ENCODE data around the gene EXT2.
A peak's percentile ranks its signal among the peaks of the same experiment; 100 is the strongest.

The EXT2 gene

DNA sequence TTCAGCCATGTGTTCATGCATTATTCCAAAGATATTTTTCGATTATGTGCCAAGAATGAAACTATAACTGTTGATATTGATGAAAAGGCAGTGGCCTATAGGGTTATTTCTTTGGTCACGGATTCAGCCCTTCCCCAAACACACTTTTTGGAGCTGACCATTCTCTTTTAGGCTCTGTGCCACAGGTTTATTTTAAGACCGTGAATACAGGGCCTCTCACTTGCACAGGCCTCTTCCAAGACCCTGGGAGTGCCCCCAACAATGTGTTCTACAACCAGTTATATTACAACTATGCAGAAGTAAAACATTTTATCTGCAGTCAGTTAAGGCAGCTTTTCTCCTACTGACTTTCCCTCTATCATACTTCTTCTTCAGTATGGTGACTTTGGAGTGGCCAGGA lies 109.9 kb downstream of the EXT2 start:
- no peak for DNase-seq (ENCODE audit: low read depth)

DNA sequence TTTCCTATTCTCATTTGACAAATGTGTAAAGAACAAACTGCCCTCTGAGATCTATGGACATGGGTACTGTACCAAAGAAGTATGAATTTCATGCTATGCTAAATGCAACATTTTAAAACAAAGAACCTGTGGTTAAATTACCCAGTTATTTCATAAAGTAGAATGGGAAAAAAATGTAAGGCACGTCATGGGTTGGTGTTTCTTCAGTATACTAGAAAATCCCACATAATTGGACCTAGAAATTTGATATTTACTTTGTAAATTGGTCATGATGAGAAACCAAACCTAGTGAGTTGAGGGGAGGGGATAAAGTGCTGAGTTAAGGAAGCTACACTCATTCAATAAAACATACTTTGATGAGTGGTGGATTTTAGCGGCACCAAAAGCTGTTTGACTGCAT lies 110.4 kb downstream of the EXT2 start:
- no peak for DNase-seq (ENCODE audit: low read depth)

DNA sequence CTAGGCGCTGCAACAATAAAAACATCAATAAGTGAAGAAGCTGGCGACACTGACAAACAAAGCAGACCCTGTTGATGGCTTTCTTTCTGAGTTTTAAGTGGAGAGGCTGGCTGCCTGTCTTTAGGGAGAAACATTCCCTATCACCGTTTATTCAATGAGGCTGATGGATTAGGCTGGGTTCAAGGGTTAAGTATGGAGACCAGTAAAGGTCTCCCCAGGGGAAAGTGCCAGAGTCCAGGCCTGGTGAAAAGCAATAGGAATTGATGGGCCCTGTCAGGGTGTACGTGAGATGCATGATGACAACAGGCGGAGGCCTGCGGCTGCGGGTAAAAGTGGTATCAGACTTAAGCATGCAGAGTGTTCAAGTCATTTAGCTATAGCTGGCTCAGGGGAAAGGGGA lies 111.8 kb downstream of the EXT2 start:
- no peak for DNase-seq (ENCODE audit: low read depth)

DNA sequence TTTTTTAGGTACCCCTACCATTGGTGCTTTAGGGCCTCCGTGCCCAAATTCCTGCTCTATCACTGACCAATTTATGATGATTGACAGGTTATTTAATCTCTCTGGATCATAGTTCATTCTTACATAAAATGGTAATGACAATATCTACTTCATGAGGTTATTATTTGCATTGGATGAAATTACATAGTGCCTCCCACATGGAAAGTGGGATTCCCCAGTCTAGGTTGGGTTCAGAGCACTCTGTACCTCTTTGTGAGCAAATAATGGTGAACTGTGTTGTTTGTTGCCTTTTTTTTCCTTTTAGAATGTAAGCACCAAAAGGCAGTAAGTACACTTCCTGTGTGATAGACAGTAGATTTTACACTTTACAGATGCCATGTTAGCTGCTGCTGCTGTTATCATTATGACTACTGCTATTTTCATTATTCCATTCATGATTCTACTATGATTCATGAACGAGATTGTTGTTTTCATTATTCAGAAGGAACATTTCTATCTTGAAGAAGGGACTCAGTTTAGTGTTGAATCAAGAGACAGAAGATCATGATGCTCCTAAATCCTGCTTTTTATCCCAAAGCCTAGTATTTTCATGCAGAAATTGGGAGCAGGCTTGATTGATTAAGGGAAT lies 113.6 kb downstream of the EXT2 start:
- no peak for DNase-seq (ENCODE audit: low read depth)

DNA sequence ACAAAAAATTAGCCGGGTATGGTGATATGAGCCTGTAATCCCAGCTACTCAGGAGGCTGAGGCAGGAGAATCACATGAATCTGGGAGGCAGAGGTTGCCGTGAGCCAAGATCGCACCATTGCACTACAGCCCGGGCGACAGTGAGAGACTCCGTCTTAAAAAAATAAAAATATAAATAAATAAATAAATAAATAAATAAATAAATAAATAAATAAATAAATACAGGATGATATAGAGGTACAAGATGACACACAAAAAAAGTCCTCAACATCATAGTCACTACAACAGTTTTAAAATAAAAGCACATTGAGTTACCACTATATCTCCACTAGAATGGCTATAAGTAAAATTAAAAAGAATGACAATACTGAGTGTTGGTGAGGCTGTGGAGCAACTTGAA lies 116.7 kb downstream of the EXT2 start:
- DNase-seq (ENCODE audit: low read depth) = no peak

DNA sequence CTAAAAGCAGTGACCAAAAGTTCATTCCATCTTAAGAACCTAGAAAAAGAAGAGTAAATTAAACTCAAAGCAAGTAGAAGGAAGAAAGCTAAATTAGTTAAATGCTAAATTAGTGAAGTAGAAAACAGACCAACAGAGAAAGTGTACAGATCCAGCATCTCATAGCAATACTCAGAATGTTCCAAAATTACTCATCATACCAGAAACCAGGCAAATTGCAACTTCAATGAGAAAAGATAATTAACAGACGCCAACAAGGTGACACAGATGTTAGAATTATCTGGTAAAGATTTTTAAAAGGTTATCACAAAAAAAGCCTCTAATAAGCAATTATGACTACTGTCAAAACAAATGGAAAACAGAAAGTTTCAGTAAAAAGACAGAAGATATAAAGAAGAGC lies 117.7 kb downstream of the EXT2 start:
- no peak for DNase-seq (ENCODE audit: low read depth)

DNA sequence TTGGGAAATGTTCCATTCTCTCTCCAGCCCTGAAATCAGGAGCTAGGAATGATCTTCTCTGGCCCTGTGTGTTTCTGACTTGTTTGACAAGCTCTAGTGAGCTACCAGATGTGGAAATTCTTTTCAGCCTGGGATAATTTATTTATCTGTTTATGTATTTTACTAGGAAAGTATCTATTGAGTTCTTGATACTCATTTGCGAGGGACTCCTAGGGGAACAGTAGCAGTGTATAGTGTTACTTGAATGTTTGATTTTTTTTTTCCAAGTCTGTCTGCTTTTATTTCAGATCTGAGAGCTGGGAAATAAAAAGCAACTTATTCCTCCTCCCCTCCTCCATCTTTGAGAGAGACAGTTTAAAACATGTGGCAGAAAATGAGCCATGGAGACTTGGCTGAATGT lies 122.0 kb downstream of the EXT2 start:
- DNase-seq (ENCODE audit: low read depth) = no peak

DNA sequence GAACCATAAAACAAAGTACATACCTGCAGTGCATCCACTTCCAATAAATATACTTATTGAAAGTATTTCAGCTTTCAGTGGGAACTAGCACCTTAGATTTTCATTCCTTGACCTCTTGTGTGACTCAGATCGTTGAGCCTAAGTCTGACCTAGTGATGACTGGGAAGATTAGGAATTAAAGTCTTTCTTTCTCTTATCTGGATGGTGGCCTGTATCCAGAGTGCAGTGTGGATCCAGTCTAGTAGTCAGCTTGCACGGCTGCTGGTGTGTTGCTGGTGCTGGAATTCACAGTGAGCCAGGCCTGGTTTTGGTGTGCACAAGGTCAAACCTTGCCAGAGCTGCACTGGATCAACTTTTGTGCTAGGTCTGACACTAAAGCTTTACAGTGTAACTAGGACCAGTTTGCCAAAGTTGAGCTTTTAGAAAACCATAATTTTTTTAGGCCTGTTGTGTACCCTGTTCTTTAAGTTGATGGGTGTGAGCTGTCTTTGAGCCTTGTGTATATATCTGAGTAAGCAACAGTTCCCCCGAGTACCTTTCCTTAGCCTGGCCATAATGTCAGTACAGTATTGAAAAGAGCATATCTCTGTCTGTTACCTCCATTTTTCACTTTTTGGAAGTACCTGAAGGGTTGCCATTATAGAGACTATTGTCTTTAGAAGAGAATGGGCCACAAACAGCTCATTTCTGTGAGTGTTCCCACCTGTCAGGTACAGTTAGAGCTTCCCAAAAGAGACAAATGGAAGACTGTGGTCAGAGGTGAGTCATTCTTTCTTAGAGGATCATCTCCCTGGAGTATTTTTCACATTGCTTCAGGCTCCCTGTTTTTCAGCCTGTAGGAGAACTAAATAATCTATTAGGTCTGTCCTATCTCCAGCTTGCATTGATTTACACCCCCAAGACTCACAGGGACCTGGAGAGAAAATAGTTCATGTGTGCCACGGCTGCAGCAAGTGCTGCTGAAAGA lies 124.6 kb downstream of the EXT2 start:
- DNase-seq (ENCODE audit: low read depth) = no peak

DNA sequence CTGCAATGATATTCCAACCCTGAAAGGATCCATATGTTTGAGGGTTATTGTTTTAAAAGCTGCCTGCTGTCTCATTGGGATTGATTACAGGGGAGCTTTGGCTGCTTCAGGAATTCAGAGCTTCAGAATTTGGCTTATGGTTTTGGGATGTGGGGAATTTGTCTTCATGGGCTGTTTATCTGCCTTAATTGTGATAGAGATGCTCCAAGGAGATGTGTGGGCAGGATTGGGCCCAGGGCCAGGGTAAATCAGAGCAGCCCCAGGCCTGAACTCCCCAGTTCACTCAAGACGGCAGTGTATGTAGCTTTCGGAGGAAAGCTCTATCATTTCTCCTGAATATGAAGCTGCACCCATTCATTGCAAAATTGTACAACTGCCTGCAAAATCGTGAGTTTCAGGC lies 126.0 kb downstream of the EXT2 start:
- no peak for DNase-seq (ENCODE audit: low read depth)

DNA sequence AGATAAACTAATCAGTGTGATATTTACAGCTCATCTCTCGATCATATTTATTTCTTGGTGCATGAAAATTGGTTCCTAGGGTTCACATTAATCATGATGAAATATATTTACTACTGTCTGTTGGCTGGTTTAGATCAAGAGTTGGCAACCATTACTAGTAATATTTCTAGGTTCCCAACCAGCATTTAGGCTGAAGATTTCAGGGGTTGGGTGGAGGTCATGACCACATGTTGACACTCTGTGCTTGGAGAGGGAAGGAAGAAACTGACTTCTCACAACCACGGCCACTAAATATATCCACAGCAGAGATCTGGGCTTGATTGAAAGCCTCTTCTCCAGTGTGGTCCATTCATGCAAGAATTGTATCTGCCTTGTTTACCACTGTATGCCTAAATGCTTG lies 126.5 kb downstream of the EXT2 start:
- no peak for DNase-seq (ENCODE audit: low read depth)

DNA sequence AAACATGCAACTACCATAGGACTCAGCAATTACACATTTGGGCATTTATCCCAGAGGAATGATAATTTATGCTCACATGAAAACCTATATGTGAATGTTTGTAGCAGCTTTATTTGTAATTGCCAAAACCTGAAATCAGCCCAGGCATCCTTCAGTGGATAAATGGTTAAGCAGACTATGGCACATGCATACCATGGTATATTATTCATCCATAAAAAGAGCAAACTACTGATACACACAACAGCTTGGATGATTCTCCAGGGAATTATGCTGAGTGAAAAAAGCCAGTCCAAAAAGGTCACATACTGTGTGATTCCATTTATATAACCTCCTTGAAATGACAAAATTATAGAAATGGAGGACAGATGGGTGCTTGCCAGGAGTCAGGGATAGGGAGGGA lies 127.8 kb downstream of the EXT2 start:
- peak; percentile 28 for DNase-seq (ENCODE audit: low read depth)

DNA sequence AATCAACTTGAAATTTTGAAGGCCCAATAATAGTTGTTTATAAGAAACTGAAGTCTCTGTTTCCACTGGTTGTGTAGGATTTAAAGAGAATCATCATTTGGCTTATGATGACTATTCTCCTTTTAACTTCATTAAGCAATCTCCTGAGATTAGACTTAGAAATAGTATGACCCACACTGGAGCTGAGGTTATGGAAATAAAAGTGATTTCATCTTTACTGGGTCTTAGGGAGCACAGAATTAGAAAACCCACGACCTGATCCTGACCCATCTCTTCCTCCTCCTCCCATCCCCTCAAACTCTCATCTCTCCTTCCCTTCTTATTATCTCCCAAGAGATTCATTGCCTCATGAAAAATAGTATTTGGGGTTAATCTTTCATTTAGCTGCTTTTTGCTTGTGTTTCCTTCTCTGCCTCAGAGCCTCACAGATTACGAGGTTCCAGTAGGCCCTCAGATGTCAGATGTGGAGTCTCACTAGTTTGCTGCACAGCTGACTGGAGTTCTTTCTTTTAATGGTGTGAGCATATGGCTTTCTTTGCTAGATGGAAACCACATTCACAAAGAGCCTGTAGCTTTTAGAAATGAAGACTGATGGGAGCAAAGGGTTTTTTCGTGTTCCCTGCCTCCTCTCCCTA lies 129.5 kb downstream of the EXT2 start:
- no peak for DNase-seq (ENCODE audit: low read depth)

DNA sequence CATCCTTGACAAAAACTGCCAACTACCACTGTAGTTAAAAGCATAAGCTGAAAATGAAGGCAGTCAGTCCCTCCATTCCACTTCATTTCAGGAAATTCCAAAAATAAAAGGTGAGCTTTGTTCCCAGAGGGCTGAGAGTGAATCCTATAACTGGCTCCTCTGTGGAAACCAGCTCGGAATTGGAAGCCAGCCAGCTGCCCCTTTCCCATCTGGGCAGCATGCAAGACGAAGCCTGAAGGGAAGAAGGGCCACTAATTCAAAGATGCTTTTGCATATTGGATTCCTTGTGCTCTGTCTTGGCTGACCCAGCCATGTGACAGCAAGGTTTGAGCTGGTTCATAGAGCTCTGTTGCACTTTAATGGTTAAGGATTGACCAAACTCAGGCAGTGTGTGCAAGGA lies 131.0 kb downstream of the EXT2 start:
- no peak for DNase-seq (ENCODE audit: low read depth)

DNA sequence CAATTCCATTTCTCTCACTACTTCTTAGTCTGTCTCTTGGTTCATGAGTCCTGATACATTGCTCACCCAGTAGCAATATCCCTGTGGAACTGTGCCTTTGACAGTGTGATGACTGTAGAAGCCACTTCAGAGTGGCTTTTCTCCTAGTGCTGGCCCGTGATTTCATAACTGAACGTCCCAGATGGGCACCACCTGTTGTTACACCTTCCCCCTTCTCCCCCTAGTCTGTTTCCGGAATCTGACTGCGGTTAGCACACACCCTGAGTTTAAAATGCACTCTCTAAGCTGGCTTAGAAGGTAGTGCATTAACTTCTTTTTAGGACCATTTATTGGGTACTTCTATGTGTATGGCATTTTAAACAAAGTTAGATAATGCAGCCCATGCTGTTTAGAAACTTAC lies 131.5 kb downstream of the EXT2 start:
- no peak for DNase-seq (ENCODE audit: low read depth)

DNA sequence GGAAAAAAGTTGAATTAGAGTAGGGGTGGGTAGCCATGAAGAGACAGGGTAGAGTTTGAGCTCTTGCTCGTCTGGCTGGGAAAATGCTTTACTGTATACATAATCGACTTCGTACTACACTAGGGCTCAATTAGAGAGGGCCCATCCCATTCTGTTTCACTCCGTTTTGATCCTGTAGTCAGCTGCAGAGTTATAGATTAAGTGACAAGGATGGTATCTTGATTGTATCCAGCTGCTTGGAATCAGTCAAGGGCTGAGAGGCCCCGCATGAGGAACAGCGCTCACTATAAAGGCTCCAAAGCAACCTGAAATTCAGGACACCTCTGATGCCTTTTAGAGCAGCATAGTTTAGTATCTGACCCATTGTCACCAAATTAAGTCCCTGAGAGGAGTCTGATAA lies 132.9 kb downstream of the EXT2 start:
- no peak for DNase-seq (ENCODE audit: low read depth)

DNA sequence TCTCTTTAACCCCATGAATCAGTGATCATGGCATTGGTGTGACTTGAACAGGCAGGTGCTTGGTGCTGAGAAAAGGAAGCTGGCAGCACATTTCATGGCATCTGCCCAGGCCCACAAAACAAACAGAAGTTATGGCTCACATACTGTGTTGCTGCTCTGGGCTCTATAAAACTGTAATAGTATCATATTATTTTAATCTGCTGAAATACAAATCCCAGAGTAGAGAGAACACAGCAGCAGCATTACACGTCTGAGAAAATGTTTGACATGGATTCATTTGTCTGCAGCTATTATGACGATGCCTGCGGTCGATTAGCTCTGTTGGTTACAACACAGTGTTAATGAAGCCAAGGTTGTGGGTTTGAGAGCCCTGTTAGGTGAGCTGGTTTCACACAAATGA lies 133.6 kb downstream of the EXT2 start:
- no peak for DNase-seq (ENCODE audit: low read depth)

DNA sequence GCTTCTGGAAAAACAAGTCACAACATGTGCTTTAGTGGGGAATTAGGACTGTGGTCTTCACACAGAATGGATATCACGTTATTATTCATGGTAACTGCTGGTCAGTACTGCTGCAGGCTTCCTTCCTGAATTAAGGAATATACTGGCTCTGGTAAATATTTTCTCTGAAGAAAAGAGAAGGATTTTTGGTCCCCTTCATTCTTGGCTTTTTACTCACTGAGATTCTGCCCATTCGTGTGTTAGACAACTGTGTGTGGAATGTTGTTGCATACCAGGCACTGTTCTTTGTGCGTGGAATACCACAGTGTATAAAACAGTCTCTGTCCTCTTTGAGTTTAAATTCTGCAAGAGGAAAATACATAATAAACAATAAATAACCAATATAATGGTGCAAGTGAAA lies 134.1 kb downstream of the EXT2 start:
- DNase-seq (ENCODE audit: low read depth) = no peak

DNA sequence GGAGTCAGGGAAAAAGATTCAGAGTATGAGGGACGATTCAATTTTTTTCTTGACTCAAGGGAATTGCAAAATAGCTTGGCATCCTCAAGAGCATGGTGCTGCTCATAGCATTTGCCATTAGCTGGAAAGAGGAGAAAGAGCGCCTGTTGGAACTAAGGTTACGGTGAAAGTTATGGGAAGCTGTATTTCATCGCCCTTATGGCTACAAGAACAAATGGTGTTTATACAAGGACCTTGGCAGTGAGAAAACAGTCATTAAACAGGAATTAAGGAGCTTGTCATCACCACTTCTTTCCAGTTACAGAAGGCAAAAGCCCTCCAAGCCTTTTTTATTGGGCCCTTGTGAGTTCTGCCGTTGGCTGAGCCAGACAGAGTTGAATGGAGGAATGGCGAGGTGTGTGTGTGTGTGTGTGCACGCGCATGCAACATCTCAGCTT lies 140.3 kb downstream of the EXT2 start:
- DNase-seq (ENCODE audit: low read depth) = no peak

DNA sequence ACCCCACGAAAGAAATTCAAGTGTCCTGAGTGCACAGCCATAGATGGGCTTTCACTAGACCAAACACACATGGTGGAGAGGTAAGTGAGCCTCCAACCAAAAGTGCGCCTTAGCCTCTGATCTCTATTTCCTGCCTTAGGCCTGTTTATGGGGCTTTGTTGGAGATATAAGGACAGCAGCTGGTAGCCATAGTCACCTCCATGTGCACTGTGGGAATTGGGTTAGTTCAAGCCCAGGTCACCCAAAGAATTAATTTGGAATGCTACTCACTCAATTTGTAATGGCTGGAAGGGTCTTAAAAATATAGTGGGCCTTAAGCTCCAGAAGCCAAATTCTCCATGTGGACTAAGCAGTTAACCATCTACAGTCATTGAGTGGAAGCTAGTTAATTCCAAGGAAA lies 140.8 kb downstream of the EXT2 start:
- DNase-seq (ENCODE audit: low read depth) = no peak

DNA sequence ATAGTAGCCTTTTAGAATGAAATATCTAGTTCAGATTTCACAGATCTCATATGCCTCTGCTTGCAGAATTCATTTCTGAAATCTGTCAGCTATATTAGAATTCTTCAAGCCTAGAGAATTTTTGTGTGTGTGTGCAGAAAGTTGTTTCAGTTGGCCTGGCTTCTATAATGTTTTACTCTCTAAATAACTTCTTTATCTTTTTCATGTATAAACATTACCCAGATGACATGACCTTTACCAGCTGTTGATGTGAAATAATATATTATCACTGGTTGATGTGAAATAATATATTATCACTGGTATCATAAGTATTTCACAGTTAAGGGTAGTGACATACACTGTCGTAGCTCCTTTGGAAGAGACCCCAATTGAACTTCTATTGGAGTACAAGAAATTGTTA lies 141.7 kb downstream of the EXT2 start:
- DNase-seq (ENCODE audit: low read depth) = no peak

DNA sequence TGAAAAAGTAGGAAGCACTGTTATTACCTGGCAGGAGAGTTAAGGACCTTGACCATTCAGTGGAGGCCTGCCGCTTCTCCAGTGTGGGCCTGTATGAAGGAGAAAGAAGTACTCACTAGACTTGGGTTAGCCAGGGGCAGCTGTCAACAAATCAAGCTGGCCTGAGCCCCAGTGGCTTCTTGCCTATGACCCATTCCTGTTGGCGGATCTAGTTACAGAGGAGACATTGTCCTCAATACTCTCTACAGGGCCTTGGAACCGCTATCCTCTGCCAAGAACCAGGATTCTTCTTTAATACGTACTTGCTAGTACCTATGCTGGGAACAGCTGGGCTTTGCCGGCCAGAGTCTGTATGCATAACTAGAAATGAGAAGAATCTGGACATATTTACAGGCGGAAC lies 146.4 kb downstream of the EXT2 start:
- no peak for DNase-seq (ENCODE audit: low read depth)

DNA sequence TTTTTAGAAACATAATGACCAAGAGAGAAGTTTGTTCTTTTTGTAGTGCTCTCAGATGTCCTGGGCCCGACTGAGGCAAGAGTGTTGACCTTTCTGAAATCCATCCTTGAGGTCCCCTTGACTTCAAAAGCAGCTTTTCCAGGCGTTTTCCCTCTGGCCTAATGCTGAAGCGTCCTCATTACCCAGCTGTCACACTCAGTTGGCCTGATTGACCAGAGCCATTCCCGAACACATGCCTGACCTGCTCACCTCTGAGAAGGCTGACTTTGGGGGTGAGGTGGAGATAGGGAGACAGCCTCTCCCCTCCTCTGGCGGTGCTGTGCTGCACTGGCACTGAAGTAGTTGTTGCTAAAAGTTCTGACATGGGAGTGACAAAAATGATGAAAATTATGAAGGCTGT lies 147.6 kb downstream of the EXT2 start:
- DNase-seq (ENCODE audit: low read depth) = no peak

Data from GM04504 (cell line).